Osteoblast (primary cell): ENCODE measurements around the gene AFF3. TPM values are rescaled to one million over a fixed set of nuclear protein-coding genes. Genes with fewer than 3 reads are reported as not detected.

Experiments
- DNase-seq: peaks from one replicate; pipeline ENCODE4 v3.0.0; 2011; ENCODE audit warnings: low spot score, mixed read lengths; ENCODE audit not compliant: insufficient read length; ENCODE audit errors: missing footprints
- H2AFZ ChIP-seq: 2 replicates; pipeline ENCODE4 v1.6.0; 2011; ENCODE audit warnings: mild to moderate bottlenecking, low read length
- H3K27ac ChIP-seq: 2 replicates; pipeline ENCODE4 v1.5.1; 2011; ENCODE audit warnings: mild to moderate bottlenecking, low read depth, low read length, moderate library complexity
- H3K27me3 ChIP-seq: 2 replicates; pipeline ENCODE4 v1.6.0; 2012; ENCODE audit warnings: mild to moderate bottlenecking, control low read depth, inconsistent platforms, low read length, moderate library complexity; ENCODE audit not compliant: insufficient read depth
- H3K36me3 ChIP-seq: 2 replicates; pipeline ENCODE4 v1.5.1; 2011; ENCODE audit warnings: mild to moderate bottlenecking, low read length, control low read depth, moderate library complexity; ENCODE audit not compliant: insufficient read depth
- H3K4me1 ChIP-seq: 2 replicates; pipeline ENCODE4 v1.5.1; 2011; ENCODE audit warnings: mild to moderate bottlenecking, low read length, control low read depth, moderate library complexity; ENCODE audit not compliant: insufficient read depth
- H3K4me2 ChIP-seq: 2 replicates; pipeline ENCODE4 v1.6.0; 2011; ENCODE audit warnings: mild to moderate bottlenecking, low read length; ENCODE audit not compliant: insufficient read depth
- H3K4me3 ChIP-seq: fragments of 200-600 bp; sonication (generic); 3 replicates; pipeline ENCODE4 v1.5.1; 2012; ENCODE audit warnings: mild to moderate bottlenecking, low read length, inconsistent platforms; ENCODE audit not compliant: insufficient read depth
- H3K79me2 ChIP-seq: 2 replicates; pipeline ENCODE4 v1.6.0; 2012; ENCODE audit warnings: mild to moderate bottlenecking, low read length, control low read depth, inconsistent platforms; ENCODE audit not compliant: insufficient read depth
- H3K9me3 ChIP-seq: 2 replicates; pipeline ENCODE4 v1.5.1; 2011; ENCODE audit warnings: low read depth, low read length, control low read depth
- H4K20me1 ChIP-seq: 2 replicates; pipeline ENCODE4 v1.6.0; 2012; ENCODE audit warnings: mild to moderate bottlenecking, low read length, control low read depth; ENCODE audit not compliant: insufficient read depth
- total RNA-seq: library from RNA; depleted of rRNA; stranded (reverse); fragments of >200 nt; gene quantifications from 2 replicates; pipeline ENCODE4 v1.2.3, GENCODE V29; 2012
- TF ChIP-seq, protein P1 (sequence below): IDR thresholded peaks from 2 replicates; pipeline ENCODE4 v1.5.1; 2011; ENCODE audit warnings: mild to moderate bottlenecking, low read depth, low read length, moderate library complexity; ENCODE audit errors: extremely low read depth

Gene AFF3
- total RNA-seq, 1 donor, result 4.3 TPM

DNA sequence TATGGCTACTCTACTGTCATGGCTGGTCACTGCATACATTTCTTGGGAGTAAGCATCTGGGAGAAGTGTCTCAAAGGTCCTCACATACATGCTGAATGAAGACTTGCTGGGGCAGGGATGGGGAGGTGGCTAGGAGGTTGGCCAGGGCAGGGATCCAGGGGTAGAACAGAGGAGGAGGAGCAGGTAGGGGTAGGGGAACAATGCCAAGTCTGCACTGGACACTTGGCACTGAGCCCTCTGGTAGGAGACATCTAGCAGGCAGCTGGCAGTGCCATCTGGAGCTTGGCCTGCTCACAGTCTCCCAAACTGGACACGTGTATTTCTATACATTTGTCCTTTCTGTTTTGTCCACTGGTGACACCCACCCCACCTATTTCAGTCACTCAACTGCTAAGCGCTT, 589.9 kb downstream of the AFF3 start:
- DNase-seq, result no peak
- Histone ChIP-seq H3K27ac (no peak overlapping the region), H4K20me1 (no peaks in the 10 kb centered on the region), H2AFZ (no peak overlapping the region), H3K36me3 (no peaks in the 10 kb centered on the region), H3K9me3 (no peaks in the 10 kb centered on the region), H3K4me2 (no peak overlapping the region), H3K27me3 (peaks cover 3% of the 10 kb centered on the region), H3K79me2 (no peaks in the 10 kb centered on the region), H3K4me1 (no peaks in the 10 kb centered on the region), H3K4me3 (no peak overlapping the region)
- TF ChIP-seq, protein P1, sequence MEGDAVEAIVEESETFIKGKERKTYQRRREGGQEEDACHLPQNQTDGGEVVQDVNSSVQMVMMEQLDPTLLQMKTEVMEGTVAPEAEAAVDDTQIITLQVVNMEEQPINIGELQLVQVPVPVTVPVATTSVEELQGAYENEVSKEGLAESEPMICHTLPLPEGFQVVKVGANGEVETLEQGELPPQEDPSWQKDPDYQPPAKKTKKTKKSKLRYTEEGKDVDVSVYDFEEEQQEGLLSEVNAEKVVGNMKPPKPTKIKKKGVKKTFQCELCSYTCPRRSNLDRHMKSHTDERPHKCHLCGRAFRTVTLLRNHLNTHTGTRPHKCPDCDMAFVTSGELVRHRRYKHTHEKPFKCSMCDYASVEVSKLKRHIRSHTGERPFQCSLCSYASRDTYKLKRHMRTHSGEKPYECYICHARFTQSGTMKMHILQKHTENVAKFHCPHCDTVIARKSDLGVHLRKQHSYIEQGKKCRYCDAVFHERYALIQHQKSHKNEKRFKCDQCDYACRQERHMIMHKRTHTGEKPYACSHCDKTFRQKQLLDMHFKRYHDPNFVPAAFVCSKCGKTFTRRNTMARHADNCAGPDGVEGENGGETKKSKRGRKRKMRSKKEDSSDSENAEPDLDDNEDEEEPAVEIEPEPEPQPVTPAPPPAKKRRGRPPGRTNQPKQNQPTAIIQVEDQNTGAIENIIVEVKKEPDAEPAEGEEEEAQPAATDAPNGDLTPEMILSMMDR, result no peak

DNA sequence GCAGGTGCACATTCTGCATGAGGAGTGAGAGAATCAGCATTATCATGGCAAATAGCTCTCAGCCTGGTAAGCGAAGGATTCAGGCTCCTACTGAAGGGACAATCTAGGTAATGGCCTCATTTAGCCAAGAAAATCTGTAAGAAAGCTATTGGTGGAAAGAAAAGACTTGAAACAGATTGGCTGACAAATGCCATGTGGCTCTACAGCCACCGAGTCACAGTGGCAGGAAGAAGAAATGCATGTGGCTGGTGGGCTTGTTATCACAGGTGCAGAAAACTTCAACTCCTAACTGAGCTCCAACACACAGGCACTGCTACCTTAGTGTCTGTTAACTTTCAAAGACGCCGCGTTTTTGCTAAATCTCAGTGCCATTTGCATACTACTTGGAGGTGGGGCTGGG, 592.0 kb downstream of the AFF3 start:
- peaks cover 2% of the 10 kb centered on the region for H3K4me1 ChIP-seq
- no peak for DNase-seq
- peaks cover 3% of the 10 kb centered on the region for H3K27me3 ChIP-seq
- no peaks in the 10 kb centered on the region for H3K36me3 ChIP-seq
- H2AFZ ChIP-seq, result no peak overlapping the region
- H3K9me3 ChIP-seq, result no peaks in the 10 kb centered on the region
- H3K27ac ChIP-seq, result no peak overlapping the region
- H4K20me1 ChIP-seq, result no peaks in the 10 kb centered on the region
- no peaks in the 10 kb centered on the region for H3K79me2 ChIP-seq
- H3K4me2 ChIP-seq, result no peak overlapping the region
- TF ChIP-seq, protein P1, result no peak
- no peak overlapping the region for H3K4me3 ChIP-seq

DNA sequence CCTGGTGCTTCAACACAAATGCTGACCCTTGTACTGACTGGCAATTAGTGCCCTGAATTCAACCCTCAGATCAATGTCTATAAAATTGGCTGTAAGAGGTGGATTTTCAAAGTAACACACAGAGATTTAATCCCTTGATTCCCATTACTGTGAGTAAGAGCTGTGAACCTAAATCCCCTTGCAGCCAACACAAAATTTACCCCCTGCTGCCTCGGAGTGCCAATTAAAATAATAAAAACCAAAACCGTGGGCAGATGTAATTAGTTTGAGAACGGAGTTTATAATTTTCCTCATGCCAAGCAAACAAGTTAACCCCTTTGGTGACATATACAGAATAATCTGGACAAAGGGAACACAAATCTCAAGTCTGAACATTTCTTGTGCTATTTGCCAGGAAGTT, 596.8 kb downstream of the AFF3 start:
- Histone ChIP-seq H3K4me2 (no peak overlapping the region), H3K4me1 (peaks cover 3% of the 10 kb centered on the region), H3K27me3 (peaks cover 6% of the 10 kb centered on the region), H3K4me3 (no peak overlapping the region), H3K27ac (no peak overlapping the region), H3K79me2 (no peaks in the 10 kb centered on the region), H4K20me1 (no peaks in the 10 kb centered on the region), H3K36me3 (no peaks in the 10 kb centered on the region), H2AFZ (no peak overlapping the region), H3K9me3 (no peaks in the 10 kb centered on the region)
- TF ChIP-seq, protein P1, result no peak
- DNase-seq, result no peak

DNA sequence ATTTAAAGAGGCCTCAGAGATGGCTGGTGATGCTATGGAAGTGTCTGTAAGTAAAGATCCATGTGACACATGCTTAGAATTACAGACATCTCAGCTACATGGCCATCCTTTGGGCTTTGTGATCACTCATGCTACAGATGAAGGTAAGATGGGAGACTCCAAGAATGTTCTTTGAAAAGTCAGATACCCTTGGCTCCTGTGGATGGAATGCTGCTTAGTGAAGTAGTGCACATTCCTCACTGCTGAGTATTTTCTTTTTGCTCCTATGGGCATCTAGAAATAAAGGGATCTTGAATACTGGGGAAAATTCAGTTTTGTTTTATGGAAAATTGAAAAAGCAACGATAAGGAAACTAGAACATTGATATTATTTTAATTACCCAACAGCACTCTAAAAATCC, 597.3 kb downstream of the AFF3 start:
- Histone ChIP-seq H3K4me3 (no peak overlapping the region), H3K36me3 (no peaks in the 10 kb centered on the region), H3K4me1 (peaks cover 3% of the 10 kb centered on the region), H3K27ac (no peak overlapping the region), H3K27me3 (peaks cover 6% of the 10 kb centered on the region), H3K9me3 (no peaks in the 10 kb centered on the region), H2AFZ (no peak overlapping the region), H4K20me1 (no peaks in the 10 kb centered on the region), H3K79me2 (no peaks in the 10 kb centered on the region), H3K4me2 (no peak overlapping the region)
- TF ChIP-seq, protein P1, result no peak
- DNase-seq, result no peak
